ENCODE results near the gene ADGRD2. TPM values are rescaled to one million over a fixed set of nuclear protein-coding genes. Genes with fewer than 3 reads are reported as not detected.

Gene ADGRD2
- total RNA-seq, 4 donors from 2014 or later = 0.35 TPM; not detected in 3

GRCh38 chr9:124485936-124486335 lies 35.7 kb downstream of the ADGRD2 start:
- H3K27me3 ChIP-seq = peaks cover 0 to 99% (median 0%) of the 10 kb centered on the region in 4 donors
- no peak for DNase-seq

DNA sequence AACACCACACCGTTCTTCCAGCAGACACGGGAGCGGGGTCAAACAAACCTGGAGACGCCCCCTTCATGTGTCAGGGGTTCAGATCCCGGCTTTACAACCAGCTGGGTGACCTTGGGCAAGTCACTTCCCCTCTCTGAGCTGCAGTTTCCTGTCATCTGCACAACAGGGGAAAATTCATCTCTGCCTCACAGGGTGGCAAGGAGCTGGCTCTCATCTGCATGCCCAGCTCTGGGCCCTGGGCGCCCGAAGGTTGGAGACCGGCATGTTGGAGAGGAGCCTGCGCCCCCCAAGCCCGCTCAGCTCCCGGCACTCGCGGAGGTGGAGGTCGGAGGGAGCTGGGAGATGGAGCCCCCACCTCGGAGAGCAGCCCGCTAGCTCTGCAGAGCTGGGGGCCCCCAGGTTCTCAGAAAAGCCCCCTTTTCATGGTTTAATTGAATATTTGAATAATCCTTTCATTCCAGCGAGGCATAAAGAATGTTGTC lies 36.6 kb downstream of the ADGRD2 start:
- H3K27ac ChIP-seq = no peak overlapping the region
- TF ChIP-seq CTCF (IDR thresholded peaks at IDR 0.05) = no peak
- no peak for TF ChIP-seq POLR2A (IDR thresholded peaks at IDR 0.05)
- peaks cover 0 to 4% (median 0%) of the 10 kb centered on the region in 3 donors for H3K4me1 ChIP-seq
- no peaks in the 10 kb centered on the region for H3K36me3 ChIP-seq
- DNase-seq = no peak
- no peak overlapping the region for H3K4me3 ChIP-seq
- WGBS, 2 donors = 30 to 57% methylated on average over 7 to 9 of the region's 17 CpGs
- intact Hi-C loops (cut with DNase I) = no loop called here
- peaks cover 0 to 99% (median 0%) of the 10 kb centered on the region in 4 donors for H3K27me3 ChIP-seq
- H3K9me3 ChIP-seq = no peaks in the 10 kb centered on the region

More at GRCh38 chr9:124485936-124486335, 35.7 kb downstream of the ADGRD2 start:
- H3K9me3 ChIP-seq = no peaks in the 10 kb centered on the region
- 58 to 96% methylated on average over 5 of the region's 15 CpGs for WGBS, 2 donors
- no peak for TF ChIP-seq CTCF (IDR thresholded peaks at IDR 0.05)
- TF ChIP-seq POLR2A (IDR thresholded peaks at IDR 0.05) = no peak
- H3K36me3 ChIP-seq = no peaks in the 10 kb centered on the region
- H3K4me1 ChIP-seq = peaks cover 0 to 4% (median 0%) of the 10 kb centered on the region in 3 donors
- H3K4me3 ChIP-seq = no peak overlapping the region
- intact Hi-C loops (cut with DNase I) = no loop called here
- no peak overlapping the region for H3K27ac ChIP-seq

DNA sequence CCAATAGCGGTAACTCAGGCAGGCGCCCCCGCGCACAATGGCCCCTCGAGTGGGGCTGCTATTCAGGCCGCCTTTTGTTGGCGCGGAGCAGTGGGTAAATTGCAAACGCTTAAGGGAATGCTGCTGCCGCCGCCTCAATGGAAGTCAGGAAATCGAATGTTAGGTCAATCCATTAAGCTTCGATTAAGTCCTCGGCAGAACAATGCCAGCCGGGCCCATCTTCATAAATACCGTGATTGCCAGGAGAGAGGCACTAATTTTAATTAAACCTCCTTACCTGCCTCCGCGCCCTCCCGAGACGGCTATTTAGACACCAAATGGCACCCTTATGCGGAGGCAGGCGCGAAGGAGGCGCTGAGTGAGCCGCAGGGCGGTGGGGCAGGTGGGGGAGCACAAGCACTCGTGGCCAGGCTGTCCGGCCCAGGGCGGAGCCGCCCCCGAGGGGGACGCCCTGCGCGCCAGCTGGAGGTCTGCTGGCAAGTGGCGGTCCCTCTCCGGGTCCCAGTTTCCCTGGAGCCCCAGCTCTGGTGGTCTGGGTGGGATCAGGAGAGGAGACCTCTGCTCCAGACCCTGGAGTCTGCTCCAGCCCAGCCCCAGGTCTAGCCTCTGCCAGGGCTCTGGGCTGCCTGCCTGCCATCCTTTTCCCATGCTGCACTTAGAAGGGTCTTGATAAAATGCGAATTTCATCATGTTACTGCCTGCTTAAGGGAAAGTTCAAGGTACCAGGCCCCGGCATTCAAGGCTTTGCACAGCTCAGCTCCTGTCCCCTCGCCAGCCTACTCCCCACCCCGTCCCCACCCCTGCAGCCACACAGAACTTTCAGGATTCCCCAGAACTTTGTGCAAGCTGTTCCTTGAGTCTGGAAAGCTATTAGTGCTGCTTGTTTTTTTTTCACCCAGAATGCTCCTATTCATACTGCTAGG lies 37.3 kb downstream of the ADGRD2 start:
- Histone ChIP-seq H3K36me3 (no peaks in the 10 kb centered on the region), H3K4me1 (peaks cover 0 to 4% (median 0%) of the 10 kb centered on the region in 3 donors), H3K27me3 (peaks cover 0 to 98% (median 0%) of the 10 kb centered on the region in 4 donors), H3K27ac (no peak overlapping the region), H3K9me3 (no peaks in the 10 kb centered on the region), H3K4me3 (no peak overlapping the region)
- TF ChIP-seq POLR2A (IDR thresholded peaks at IDR 0.05) = no peak
- WGBS, 2 donors = 31 to 37% methylated on average over 12 to 19 of the region's 40 CpGs
- intact Hi-C loops (cut with DNase I) = no loop called here
- no peak for DNase-seq

- no peak overlapping the region for H3K27ac ChIP-seq
- H3K4me1 ChIP-seq = peaks cover 0 to 4% (median 0%) of the 10 kb centered on the region in 3 donors
- no peaks in the 10 kb centered on the region for H3K36me3 ChIP-seq
- WGBS, 2 donors = 90 to 95% methylated on average over 5 of the region's 8 CpGs
- TF ChIP-seq POLR2A (IDR thresholded peaks at IDR 0.05) (no peak), CTCF (IDR thresholded peaks at IDR 0.05) (no peak)
- intact Hi-C loops (cut with DNase I) = no loop called here
- H3K9me3 ChIP-seq = no peaks in the 10 kb centered on the region
- no peak overlapping the region for H3K4me3 ChIP-seq
- DNase-seq = no peak
- H3K27me3 ChIP-seq = peaks cover 0 to 98% (median 0%) of the 10 kb centered on the region in 4 donors
Observed at GRCh38 chr9:124488641-124489210, 38.5 kb downstream of the ADGRD2 start.

DNA sequence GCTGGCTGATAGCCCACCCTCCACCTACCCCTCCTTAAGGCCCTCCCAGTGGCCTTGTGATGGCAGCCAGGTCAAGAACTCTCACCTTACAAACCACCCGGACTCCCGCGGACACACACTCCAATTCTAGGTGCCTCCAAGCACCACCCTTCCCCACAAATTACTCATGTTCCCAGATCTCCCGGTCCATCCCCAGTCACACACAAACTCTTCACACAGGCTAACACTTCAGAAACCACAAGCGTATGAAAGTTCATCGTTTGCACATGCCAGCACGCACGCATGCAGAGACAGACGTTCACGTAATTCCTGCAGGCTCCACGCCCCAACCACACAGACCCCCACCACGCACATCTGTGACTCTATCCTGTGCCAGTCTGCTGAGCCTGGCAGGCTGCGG lies 39.0 kb downstream of the ADGRD2 start:
- no peak for DNase-seq
- H3K27ac ChIP-seq = no peak overlapping the region
- 48 to 54% methylated on average over 4 of the region's 13 CpGs for WGBS, 2 donors

More for the DNA sequence above, 39.0 kb downstream of the ADGRD2 start:
- Histone ChIP-seq H3K4me3 (no peak overlapping the region), H3K36me3 (no peaks in the 10 kb centered on the region), H3K9me3 (no peaks in the 10 kb centered on the region), H3K27me3 (peaks cover 0 to 97% (median 0%) of the 10 kb centered on the region in 4 donors), H3K4me1 (peaks cover 0 to 4% (median 0%) of the 10 kb centered on the region in 3 donors)
- TF ChIP-seq POLR2A (IDR thresholded peaks at IDR 0.05) (no peak), CTCF (IDR thresholded peaks at IDR 0.05) (no peak)
- intact Hi-C loops (cut with DNase I) = no loop called here
